Ishikawa (cell line): ENCODE data around the gene ATP8B2.

ENCODE experiments used
- RAD21 ChIP-seq: IDR thresholded peaks from 2 replicates; pipeline ENCODE4 v1.6.1; 2012; ENCODE audit warnings: low read depth
- TF ChIP-seq, protein P1 (sequence below): IDR thresholded peaks from 2 replicates; pipeline ENCODE4 v1.6.1; 2012; ENCODE audit warnings: low read depth, mild to moderate bottlenecking

DNA sequence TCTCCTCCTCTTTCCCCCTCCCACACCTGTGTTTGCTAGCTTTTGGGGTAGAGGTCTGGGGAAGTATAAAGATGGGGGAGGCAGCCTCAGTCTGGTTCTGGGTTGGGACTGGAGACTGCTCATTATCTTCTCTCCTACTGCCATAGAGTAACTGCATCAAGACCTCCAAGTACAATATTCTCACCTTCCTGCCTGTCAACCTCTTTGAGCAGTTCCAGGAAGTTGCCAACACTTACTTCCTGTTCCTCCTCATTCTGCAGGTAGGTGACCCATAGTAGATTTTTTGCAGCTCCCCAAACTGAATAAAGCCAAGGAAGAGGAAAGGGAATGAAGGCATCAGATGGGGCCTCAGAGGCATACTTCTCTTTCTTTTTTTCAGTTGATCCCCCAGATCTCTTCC lies 5.3 kb downstream of the ATP8B2 start:
- TF ChIP-seq, protein P1, sequence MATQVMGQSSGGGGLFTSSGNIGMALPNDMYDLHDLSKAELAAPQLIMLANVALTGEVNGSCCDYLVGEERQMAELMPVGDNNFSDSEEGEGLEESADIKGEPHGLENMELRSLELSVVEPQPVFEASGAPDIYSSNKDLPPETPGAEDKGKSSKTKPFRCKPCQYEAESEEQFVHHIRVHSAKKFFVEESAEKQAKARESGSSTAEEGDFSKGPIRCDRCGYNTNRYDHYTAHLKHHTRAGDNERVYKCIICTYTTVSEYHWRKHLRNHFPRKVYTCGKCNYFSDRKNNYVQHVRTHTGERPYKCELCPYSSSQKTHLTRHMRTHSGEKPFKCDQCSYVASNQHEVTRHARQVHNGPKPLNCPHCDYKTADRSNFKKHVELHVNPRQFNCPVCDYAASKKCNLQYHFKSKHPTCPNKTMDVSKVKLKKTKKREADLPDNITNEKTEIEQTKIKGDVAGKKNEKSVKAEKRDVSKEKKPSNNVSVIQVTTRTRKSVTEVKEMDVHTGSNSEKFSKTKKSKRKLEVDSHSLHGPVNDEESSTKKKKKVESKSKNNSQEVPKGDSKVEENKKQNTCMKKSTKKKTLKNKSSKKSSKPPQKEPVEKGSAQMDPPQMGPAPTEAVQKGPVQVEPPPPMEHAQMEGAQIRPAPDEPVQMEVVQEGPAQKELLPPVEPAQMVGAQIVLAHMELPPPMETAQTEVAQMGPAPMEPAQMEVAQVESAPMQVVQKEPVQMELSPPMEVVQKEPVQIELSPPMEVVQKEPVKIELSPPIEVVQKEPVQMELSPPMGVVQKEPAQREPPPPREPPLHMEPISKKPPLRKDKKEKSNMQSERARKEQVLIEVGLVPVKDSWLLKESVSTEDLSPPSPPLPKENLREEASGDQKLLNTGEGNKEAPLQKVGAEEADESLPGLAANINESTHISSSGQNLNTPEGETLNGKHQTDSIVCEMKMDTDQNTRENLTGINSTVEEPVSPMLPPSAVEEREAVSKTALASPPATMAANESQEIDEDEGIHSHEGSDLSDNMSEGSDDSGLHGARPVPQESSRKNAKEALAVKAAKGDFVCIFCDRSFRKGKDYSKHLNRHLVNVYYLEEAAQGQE = no peak
- no peak for TF ChIP-seq RAD21
